HG03135 (cell line): ENCODE data around the gene ATCAY.
"Not testable (repeated sequence)": the region's sequence is repeated elsewhere in the genome, so short reads cannot be mapped to it uniquely, and the experiment has no call there.

ENCODE experiments used
- ATAC-seq: cut with Tn5 transposase; IDR thresholded peaks from one replicate; pipeline ENCODE4 v1.9.1; 2021; ENCODE audit warnings: mild to moderate bottlenecking, moderate library complexity; ENCODE audit not compliant: unreplicated experiment

ATCAY gene

GRCh38 chr19:3852614-3853254 lies 27.8 kb upstream of the ATCAY start:
- no peak for ATAC-seq

DNA sequence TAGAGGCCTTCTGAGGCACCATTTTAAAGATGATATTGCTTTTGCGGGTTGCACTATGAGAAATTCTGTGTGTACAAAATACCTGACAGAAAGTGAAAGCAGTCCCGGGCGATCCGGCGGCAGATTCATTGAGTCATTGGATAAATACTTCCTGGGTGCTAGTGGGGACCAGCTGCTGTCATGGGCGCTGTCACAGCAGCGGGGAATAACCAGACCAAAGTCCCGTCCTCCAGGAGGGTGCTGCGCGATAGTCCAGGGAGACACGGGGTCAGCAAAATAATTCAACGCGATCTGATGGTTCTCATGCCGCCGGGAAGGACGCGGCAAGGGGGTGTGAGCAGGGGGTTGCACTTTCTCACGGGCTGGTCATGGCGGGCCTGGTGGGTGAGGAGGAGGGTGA lies 25.2 kb upstream of the ATCAY start:
- ATAC-seq: no peak

- ATAC-seq: no peak
Measured at GRCh38 chr19:3857449-3858003, 23.0 kb upstream of the ATCAY start.

- no peak for ATAC-seq
Measured at GRCh38 chr19:3860499-3860898, 20.0 kb upstream of the ATCAY start.

DNA sequence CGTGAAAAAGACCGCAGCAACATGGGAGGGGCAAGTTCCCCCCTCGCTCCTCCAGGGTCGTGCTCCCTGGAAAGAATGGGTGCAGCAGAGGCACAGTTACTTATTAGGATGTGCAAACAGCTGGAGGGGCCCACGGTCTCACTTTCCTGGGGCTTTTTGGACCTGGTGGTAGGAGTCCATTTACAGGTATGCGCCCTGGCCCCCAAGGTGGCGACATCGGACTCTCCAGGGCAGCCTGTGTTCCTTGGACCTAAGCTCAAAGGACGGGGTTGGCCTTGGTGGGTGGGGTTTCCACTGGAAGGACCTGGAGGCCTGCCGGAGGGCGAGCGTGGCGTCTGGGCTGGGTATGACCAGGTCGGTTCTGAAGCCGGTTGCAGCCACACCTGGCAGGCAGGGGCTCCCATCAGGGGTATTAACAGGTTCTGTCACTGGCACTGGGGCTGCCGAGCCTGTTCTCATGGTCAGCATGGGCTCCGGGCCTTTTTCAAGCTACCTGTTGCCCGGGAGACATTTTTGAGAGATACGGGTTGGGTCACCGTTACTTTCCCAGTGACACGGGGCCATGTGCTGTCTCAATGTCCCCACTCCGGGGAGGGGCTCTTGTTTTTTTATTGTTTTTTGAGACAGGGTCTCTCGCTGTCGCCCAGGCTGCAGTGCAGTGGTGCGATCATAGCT lies 17.5 kb upstream of the ATCAY start:
- no peak for ATAC-seq

GRCh38 chr19:3863648-3864047 lies 16.8 kb upstream of the ATCAY start:
- no peak for ATAC-seq

DNA sequence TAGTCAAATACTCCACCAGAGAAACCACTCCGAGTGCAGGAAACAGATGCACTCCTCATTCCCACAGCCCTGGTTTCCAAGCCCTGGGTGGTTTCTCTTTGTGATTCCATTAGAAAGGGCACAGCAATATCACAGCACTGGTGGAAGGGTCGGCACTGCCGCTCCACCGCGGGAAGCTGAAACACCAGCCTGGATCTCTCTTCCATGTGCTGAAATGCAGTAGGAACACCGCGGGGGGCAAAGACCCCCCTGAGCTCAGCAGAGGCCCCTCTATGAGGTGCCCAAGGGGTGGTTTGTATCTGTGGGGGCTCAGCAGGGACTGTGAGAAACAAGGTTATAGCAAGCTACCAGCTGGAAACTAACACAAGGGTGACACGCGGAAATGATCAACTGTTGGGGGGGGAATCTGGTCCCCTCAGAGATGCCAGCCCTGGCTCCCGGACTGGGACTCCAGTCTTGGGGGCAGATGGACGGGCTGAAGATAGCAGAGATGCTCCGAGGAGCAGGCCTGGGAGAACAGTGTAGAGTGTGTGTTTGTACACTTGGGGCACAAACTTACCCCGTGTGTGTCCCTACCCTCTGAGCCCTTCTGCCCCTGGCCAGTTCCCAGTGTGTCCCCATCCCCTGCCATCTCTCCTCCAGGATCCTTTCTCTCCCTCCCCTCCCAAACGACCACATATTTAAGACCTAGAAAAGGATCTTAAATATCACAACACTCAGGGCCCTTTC lies 13.4 kb upstream of the ATCAY start:
- no peak for ATAC-seq

DNA sequence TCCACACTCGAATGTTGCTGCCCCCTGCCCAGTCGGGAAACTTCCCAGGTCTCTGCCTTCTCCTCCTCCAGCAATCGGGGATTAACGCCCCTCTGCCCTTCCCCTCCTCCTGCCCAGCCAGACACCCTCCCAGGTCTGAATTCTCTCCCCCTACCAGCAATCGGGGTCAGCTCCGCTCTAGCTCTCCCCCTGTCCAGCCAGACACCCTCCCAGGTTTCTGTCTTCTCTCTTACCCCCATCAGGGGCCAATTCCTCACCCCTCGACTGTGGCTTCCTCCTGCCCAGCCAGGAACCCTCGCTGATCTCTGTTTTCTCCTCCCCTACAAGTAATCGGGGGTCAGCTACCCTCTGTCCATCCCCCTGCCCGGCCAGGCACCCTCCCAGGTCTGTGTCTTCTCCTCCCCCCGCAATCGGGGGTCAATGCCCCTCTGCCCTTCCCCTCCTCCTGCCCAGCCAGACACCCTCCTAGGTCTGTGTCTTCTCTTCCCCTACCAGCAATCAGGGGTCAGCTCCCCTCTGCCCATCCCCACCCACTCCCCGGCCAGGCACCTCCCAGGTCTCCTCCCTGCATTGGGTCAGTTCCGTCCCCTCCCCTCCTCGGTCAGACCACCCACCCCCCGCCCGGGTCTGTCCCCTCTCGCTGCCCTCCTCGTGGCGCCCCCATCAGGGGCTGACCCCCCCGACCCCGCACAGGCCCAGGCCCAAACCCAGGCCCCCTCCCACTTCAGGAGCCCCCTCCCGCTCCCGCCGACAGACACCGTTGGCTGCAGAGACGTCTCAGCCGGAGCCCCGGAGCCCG lies 12.3 kb upstream of the ATCAY start:
- no peak for ATAC-seq

DNA sequence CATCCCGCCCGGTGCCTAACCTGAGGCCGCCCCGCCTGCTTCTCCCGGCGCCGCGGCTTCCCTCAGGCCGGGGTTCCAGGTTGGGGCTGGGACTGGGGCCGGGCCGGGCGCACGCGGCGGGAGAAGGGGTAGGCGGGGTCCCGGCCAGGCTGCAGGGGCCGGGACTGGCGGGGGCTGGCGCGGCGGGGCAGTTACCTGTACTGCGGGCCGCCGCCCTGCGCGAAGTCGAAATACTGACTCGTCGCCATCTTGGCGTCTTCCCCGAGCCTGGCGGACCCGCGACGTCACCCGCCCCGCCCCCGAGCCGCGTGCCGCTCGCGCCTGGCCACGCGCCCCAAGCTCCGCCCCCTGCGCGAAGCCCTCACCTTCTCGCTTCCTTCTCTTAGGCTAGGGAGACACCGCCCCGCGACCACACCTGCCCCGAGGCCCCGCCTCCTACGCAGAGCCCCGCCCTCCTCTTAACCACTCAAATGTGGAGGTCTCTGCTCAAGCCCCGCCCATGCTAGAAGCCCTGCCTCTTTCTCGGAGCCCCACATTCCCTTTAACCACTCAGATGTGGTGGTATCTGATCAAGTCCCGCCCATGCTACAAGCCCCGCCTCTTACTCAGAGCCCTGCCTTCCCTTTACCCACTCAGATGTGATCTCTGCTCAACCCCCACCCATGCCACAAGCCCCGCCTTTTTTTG lies 11.6 kb upstream of the ATCAY start, which contains the start of gene ZFR2:
ZFR2 (minus strand) TSS at position 269 of the 687 bp plus-strand sequence; CDS start at position 248, 21 bp downstream.
- no peak for ATAC-seq

- ATAC-seq: no peak
Measured at GRCh38 chr19:3873151-3873550, 7.3 kb upstream of the ATCAY start.

DNA sequence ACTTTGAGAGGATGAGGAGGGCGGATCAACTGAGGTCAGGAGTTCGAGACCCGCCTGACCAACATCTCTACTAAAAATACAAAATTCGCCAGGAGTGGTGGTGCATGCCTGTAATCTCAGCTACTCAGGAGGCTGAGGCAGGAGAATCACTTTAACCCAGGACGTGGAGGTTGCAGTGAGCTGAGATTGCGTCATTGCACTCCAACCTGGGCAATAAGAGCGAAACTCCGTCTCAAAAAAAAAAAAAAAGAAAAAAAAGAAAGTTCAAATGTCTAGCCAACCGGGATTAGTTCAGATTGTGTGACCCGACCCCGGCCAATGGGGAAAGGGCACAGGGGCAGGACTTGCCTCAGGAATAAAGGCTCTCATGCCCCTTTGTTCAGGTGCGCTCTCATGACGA lies 5.8 kb upstream of the ATCAY start:
- ATAC-seq: not testable (repeated sequence)

DNA sequence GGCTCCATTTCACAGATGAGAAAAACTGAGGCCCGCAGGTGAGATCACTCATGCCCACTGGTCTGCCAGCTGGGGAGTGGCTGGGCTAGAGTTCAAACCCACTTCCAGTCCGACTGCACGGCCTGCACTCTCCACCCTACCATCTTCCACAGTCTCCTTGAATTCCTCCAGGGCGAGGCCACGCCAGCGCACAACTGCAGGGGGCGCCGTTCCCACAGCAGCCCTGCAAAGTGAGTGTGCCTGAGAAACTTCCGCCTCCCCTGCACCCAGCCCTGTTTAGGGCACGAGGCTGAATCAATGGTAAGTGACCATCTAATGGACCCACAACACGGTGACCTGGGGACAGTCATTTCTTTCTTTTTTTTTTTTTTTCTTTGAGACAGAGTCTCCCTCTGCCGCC lies 829 bp upstream of the ATCAY start:
- no peak for ATAC-seq

GRCh38 chr19:3881272-3882040 lies 971 bp downstream of the ATCAY start:
- ATAC-seq: no peak

DNA sequence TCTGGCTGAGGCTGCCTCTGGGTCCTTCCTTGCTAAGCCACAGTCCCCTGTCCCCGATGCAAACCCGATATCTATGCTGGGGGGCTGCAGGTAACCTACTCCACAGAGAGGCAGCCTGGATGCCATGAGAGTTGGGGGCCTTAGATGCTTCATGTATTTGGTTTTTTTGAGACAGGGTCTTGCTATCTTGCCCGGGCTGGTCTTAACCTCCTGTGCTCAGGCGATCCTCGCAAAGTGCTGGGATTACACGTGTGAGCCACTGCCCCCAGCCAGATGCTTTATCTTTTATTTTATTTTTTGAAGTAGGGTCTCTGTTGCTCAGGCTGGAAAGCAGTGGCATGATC lies 1.5 kb downstream of the ATCAY start:
- no peak for ATAC-seq

DNA sequence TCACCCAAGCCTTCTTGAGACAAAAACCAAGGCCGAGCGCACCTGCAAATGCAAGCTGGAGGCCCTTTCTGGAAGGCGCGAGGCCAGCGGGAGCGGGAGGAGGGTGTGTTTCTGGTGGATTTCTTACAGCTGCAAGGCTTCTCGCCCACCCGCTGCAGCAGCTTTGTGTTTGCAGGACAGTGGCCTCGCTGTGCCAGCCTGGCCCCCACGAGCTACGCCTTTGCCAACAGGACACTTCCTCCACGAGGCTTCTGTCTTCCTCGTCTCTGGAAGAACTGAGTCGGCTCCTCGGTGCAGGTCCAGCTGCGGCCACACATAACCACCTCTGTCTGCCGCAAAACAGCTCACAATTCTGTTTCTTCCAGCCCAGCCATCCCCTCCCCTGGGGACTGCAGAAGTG lies 10.1 kb downstream of the ATCAY start:
- no peak for ATAC-seq

- ATAC-seq: no peak
Measured at GRCh38 chr19:3893509-3894179, 13.2 kb downstream of the ATCAY start.

- not testable (repeated sequence) for ATAC-seq
Measured at GRCh38 chr19:3894959-3895358, 14.5 kb downstream of the ATCAY start.

- no peak for ATAC-seq
Measured at GRCh38 chr19:3895788-3896187, 15.3 kb downstream of the ATCAY start.

- ATAC-seq: no peak
Measured at GRCh38 chr19:3897936-3898335, 17.5 kb downstream of the ATCAY start.
